GM19351 (cell line): ENCODE results near the gene ISYNA1.

Experiments used
- ATAC-seq: cut with Tn5 transposase; IDR thresholded peaks from one replicate; pipeline ENCODE4 v1.9.1; 2021; ENCODE audit warnings: mild to moderate bottlenecking, moderate library complexity; ENCODE audit not compliant: unreplicated experiment

ISYNA1 gene

GRCh38 chr19:18445262-18445948 is 7.5 kb upstream of the ISYNA1 start:
- ATAC-seq, result no peak

DNA sequence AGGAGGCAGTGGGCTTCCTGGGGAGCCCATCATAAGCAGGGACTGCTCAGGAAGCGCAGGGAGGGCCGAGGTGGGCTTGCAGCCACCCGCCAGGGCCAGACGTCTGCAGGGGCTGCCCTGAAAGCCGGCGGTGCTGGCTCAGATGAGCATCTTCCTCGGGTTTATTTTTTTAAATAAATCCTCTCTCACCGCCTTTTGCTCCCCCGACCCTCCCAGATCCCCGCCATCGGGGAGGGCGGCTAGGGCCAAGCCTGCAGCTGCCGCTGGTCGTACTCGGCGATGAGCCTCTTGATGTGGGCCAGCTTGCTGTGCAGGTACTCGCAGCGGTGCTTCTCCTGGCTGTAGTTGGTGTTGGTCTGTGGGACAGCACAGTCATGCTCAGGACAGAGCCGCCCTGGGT is 6.6 kb upstream of the ISYNA1 start:
- no peak for ATAC-seq

GRCh38 chr19:18443831-18444230 is 5.9 kb upstream of the ISYNA1 start:
- no peak for ATAC-seq

DNA sequence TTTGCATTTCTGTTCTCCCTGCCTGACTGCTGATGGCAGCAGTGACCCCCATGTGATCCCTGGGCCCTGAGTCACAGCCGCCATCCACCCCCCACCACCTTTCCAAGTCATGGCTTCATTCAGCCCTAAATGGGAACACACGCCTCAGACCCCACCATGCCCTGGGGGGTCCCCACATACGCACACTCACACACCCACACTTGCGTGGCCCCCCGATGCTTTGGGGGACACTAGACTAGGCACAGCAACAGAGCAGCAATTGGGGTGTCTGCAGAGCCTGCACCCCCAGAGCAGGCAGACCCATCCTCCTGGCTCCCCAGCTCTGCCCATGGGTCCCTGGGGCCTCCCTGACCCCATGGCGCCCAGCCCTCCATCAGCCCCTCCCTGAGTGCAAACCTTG is 5.5 kb upstream of the ISYNA1 start:
- ATAC-seq, result no peak

- ATAC-seq, result no peak
These were observed 5.0 kb upstream of the ISYNA1 start for GRCh38 chr19:18442941-18443340.

GRCh38 chr19:18441804-18442788 is 4.2 kb upstream of the ISYNA1 start:
- no peak for ATAC-seq

- ATAC-seq, result no peak
These were observed 3.2 kb upstream of the ISYNA1 start for GRCh38 chr19:18440936-18441803.

- ATAC-seq, result no peak
These were observed 2.5 kb upstream of the ISYNA1 start for GRCh38 chr19:18440415-18440877.

- ATAC-seq, result no peak
These were observed 1.9 kb upstream of the ISYNA1 start for GRCh38 chr19:18439910-18440237.

- ATAC-seq, result no peak
These were observed 1.3 kb upstream of the ISYNA1 start for GRCh38 chr19:18439025-18439909.

- no peak for ATAC-seq
These were observed 545 bp upstream of the ISYNA1 start for GRCh38 chr19:18438331-18439024.

DNA sequence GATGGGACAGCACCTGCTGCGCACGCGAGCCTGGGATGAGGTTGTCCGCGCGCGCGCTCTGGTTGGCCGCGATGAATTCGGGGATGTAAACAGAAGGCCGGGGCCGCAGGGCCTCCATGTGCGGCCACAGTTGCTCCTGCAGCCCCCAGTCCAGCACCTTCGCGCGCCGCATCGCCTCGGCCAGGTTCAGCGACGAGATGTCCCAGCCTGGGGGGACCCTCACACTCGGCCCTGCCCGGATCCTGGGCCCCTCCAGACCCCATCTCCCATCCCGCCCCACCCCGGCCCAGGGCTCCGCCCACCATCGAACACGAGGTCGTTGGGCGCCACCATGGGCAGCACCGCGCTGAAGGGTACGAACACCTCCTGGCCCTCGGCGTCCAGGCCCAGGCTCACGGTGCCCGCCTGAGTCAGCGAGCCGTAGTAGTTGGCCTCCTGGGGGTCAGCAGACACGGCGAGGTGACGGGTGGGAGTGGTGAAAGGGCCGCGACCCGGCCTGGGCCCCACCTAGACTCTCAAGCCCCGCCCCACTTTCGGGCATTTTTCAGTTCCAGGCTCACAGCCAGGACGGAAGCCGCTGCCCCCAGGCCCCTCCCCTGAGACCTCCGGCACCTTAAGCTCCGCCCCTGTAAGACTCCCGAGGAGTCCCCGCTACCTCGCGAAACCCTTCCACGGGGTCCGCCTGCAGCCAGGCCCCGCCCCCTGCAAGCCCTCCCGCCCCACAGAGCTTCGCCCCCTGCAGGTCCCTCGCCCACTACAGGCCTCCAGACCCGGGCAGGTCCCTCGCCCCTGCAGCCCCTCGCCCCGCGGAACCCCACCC is 1.1 kb downstream of the ISYNA1 start:
- ATAC-seq, result peak; percentile 44

GRCh38 chr19:18435842-18436670 is 1.9 kb downstream of the ISYNA1 start:
- ATAC-seq, result no peak

DNA sequence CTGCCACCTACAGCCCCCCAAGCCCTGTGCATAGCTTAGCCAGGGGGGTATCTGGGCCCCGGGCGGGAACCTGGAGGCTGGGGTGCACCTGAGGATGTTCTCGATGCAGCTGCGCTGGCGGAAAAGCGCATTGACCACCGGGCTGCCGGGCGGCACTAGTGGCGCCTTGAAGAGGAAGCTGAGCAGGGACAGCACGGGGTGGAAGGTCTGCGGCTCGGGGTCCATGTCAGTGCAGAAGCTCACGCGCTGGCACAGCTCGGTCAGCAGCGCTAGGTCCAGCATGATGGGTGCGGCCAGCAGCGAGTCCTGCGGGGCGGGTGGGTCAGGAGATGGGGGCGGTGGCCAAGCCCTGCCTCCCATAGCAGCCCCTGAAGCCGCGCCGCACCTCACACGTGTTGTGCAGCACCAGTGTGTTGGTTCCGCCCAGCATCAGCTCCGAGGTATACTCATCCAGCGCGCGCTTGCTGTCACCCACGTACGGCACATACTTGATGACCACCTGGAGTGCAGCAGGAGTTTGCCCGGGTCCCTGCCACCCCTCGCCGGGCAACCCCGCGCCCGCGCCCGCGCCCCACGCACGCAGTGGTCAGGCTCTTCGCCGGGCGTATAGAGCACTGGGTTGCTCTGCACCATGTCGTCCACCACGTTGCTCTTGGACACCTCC is 2.6 kb downstream of the ISYNA1 start:
- ATAC-seq, result no peak

- no peak for ATAC-seq
These were observed 3.3 kb downstream of the ISYNA1 start for GRCh38 chr19:18434411-18435175.

- no peak for ATAC-seq
These were observed 4.1 kb downstream of the ISYNA1 start for GRCh38 chr19:18433735-18434398.
